ENCODE results near the gene LRRC1.

LRRC1 gene

GRCh38 chr6:53929041-53929820, 134.4 kb downstream of the LRRC1 start:
- no peak for DNase-seq

- no peak for DNase-seq
These were observed 135.0 kb downstream of the LRRC1 start for GRCh38 chr6:53929821-53930120.

GRCh38 chr6:53930330-53930729, 135.5 kb downstream of the LRRC1 start:
- no peak for DNase-seq

GRCh38 chr6:53931086-53931485, 136.3 kb downstream of the LRRC1 start:
- no peak for DNase-seq

- DNase-seq: no peak
These were observed 137.7 kb downstream of the LRRC1 start for GRCh38 chr6:53932516-53932915.

- DNase-seq: no peak
These were observed 139.2 kb downstream of the LRRC1 start for GRCh38 chr6:53934023-53934422.

GRCh38 chr6:53937461-53937860, 142.7 kb downstream of the LRRC1 start:
- DNase-seq: no peak

- no peak for DNase-seq
These were observed 144.0 kb downstream of the LRRC1 start for GRCh38 chr6:53938810-53939209.

GRCh38 chr6:53939830-53940229, 145.0 kb downstream of the LRRC1 start:
- no peak for DNase-seq

- no peak for DNase-seq
These were observed 148.6 kb downstream of the LRRC1 start for GRCh38 chr6:53943395-53943794.

- DNase-seq: no peak
These were observed 149.3 kb downstream of the LRRC1 start for GRCh38 chr6:53944091-53944490.

- no peak for DNase-seq
These were observed 149.7 kb downstream of the LRRC1 start for GRCh38 chr6:53944543-53944942.

- no peak for DNase-seq
These were observed 151.1 kb downstream of the LRRC1 start for GRCh38 chr6:53945765-53946407.

- no peak for DNase-seq
These were observed 153.0 kb downstream of the LRRC1 start for GRCh38 chr6:53947780-53948179.

GRCh38 chr6:53951383-53951782, 156.6 kb downstream of the LRRC1 start:
- DNase-seq: no peak

GRCh38 chr6:53956068-53956711, 161.4 kb downstream of the LRRC1 start:
- no peak for DNase-seq

GRCh38 chr6:53956804-53957203, 162.0 kb downstream of the LRRC1 start:
- DNase-seq: no peak

- DNase-seq: no peak
These were observed 164.9 kb downstream of the LRRC1 start for GRCh38 chr6:53959717-53960116.

- DNase-seq: no peak
These were observed 165.5 kb downstream of the LRRC1 start for GRCh38 chr6:53960311-53960710.

- DNase-seq: no peak
These were observed 167.0 kb downstream of the LRRC1 start for GRCh38 chr6:53961679-53962370.

GRCh38 chr6:53962646-53963045, 167.8 kb downstream of the LRRC1 start:
- DNase-seq: no peak

- no peak for DNase-seq
These were observed 172.6 kb downstream of the LRRC1 start for GRCh38 chr6:53967415-53967814.
